Right lobe of liver (tissue), 6 donors: ENCODE results near the gene NFYC. TPM values are rescaled to one million over a fixed set of nuclear protein-coding genes. Genes with fewer than 3 reads are reported as not detected.

Source experiments
- ATAC-seq, 4 donors: fragments of 200-7000 bp; cut with Tn5 transposase; one replicate each; pipeline ENCODE4 v1.9.1; 2020; ENCODE audit warnings: mild to moderate bottlenecking in 4 of 4, moderate library complexity in 4 of 4
- DNase-seq, 3 donors: peaks; one replicate each; pipeline ENCODE4 v3.0.0-alpha.2; 2020
- H3K27ac ChIP-seq, 3 donors: fragments of 200-600 bp; one replicate each; pipeline ENCODE4 v1.8.0; 2022
- H3K27me3 ChIP-seq, 2 donors: fragments of 200-600 bp; one replicate each; pipeline ENCODE4 v1.8.0; 2022
- H3K36me3 ChIP-seq, 4 donors: fragments of 200-600 bp; sonication (generic) in 1 of 4; one replicate each; pipeline versions ENCODE4 v1.5.1 to v1.8.0; 2017 to 2022; ENCODE audit warnings: control low read depth in 1 of 4
- H3K4me1 ChIP-seq, 4 donors: fragments of 200-600 bp; sonication (generic) in 1 of 4; one replicate each; pipeline versions ENCODE4 v1.5.1 to v1.8.0; 2017 to 2022; ENCODE audit warnings: control low read depth in 1 of 4
- H3K4me3 ChIP-seq, 3 donors: fragments of 200-600 bp; one replicate each; pipeline ENCODE4 v1.8.0; 2022
- H3K9me3 ChIP-seq, 4 donors: fragments of 200-600 bp; sonication (generic) in 1 of 4; one replicate each; pipeline versions ENCODE4 v1.5.1 to v1.8.0; 2017 to 2022; ENCODE audit warnings: control low read depth in 1 of 4
- POLR2A ChIP-seq: fragments of 450-650 bp; IDR thresholded peaks from one replicate; pipeline ENCODE4 v1.6.1; 2017; ENCODE audit warnings: antibody characterized with exemption, mild to moderate bottlenecking
- WGBS: methylation state at CpG from one replicate; pipeline ENCODE4 v1.1.6; 2018; ENCODE audit warnings: low coverage, low lambda C conversion rate; ENCODE audit not compliant: insufficient coverage; ENCODE audit errors: missing lambda C conversion rate; 5-methylcytosine and 5-hydroxymethylcytosine counted together
- intact Hi-C, 2 donors: fragments of 100-400 bp; cut with DNase I; formaldehyde crosslinking; loops; one replicate each; pipeline versions ENCODE4 v1.11.2 to v1.14.1; 2022
- total RNA-seq, 6 experiments: library from RNA; depleted of rRNA in 2 of 6; stranded (reverse); fragments of >200 nt in 2 of 6; fragmentation: NEBNext Ultra II Directional in 3 of 6; extraction: Animal tissue kit (Norgen Biotek cat#: 25700) in 3 of 6; gene quantifications; one replicate each; pipeline versions ENCODE4 v1.1.0 to v1.2.4, GENCODE V29; 2016 to 2023
- TF ChIP-seq, protein P1 (sequence below), 4 donors: fragments of 200-600 bp in 3 of 4; fragments of 450-650 bp in 1 of 4; IDR thresholded peaks; one replicate each; pipeline versions ENCODE4 v1.5.1 to v1.8.0; 2016 to 2022; ENCODE audit warnings: antibody characterized with exemption in 4 of 4, mild to moderate bottlenecking in 2 of 4
- donor health status: DM: no; HTN: yes; CAD: no.
- donor health status: DM: no; HTN: no; CAD: no.
- donor health status: DM: no; HTN: no; CAD: no.
- donor health status: DM: no; HTN: yes; CAD: no.
- donor health status: DM: no; HTN: yes; CAD: no.

Gene NFYC
- total RNA-seq, 6 experiments from 2014 or later: 21.9 to 36.1 (median 28.1) TPM

DNA sequence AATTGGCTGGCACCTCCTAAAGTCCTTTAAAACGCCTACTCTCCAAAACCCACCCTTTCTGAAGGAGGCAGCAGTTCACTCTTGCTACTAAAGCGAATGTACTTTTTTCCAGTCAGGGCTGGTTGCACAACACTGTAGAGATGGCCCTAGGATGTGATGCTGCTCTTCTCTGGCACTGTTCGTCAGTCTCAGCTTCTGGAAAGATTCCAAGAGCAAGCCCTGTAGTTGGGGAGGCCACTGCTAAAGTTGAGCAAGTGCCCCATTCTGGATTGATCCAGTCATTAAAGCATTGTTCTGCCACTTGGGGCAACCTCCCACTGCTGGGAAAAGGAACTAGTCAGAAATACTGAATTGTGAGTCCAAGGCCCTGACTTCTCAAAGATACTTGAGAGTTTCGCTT lies 63.6 kb downstream of the NFYC start:
- intact Hi-C loops: no loop called here
- H3K4me1 ChIP-seq: peaks cover 0 to 66% (median 26%) of the 10 kb centered on the region in 4 donors
- no peak for TF ChIP-seq POLR2A
- TF ChIP-seq, protein P1, sequence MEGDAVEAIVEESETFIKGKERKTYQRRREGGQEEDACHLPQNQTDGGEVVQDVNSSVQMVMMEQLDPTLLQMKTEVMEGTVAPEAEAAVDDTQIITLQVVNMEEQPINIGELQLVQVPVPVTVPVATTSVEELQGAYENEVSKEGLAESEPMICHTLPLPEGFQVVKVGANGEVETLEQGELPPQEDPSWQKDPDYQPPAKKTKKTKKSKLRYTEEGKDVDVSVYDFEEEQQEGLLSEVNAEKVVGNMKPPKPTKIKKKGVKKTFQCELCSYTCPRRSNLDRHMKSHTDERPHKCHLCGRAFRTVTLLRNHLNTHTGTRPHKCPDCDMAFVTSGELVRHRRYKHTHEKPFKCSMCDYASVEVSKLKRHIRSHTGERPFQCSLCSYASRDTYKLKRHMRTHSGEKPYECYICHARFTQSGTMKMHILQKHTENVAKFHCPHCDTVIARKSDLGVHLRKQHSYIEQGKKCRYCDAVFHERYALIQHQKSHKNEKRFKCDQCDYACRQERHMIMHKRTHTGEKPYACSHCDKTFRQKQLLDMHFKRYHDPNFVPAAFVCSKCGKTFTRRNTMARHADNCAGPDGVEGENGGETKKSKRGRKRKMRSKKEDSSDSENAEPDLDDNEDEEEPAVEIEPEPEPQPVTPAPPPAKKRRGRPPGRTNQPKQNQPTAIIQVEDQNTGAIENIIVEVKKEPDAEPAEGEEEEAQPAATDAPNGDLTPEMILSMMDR (IDR thresholded peaks at IDR 0.05): peak in 1 of 4 donors; percentile 17
- no peaks in the 10 kb centered on the region for H3K9me3 ChIP-seq
- no peaks in the 10 kb centered on the region for H3K27me3 ChIP-seq
- peaks cover 4 to 57% (median 16%) of the 10 kb centered on the region in 4 donors for H3K36me3 ChIP-seq
- peak overlapping the region; percentile 14 to 92 (median 66) for H3K27ac ChIP-seq
- WGBS: 22% methylated on average over 2 of the region's 4 CpGs
- DNase-seq (peak; percentile 30 to 85 (median 62)), ATAC-seq (peak; percentile 72 to 78 (median 74))
- H3K4me3 ChIP-seq: no peak overlapping the region

DNA sequence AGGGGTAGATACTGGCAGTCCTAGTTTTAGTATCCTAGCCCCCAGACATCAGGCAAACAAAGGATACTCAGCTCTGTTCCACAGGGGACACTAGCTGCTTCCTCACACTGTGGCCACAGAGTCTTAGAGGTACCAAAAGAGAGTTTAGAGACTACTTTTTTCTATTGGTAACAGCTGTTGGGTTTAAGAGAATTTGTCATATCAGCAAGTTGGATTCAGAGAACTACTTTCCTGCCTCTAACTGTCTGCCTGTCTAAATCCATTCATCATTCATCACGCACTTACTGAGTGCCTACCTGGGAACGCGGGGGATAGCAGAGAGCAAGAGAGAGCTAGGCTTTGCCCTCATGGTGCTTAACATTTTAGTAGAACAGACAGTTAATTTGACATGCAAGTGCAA lies 65.0 kb downstream of the NFYC start:
- intact Hi-C loops: no loop called here
- 100% methylated on average over 3 of the region's 3 CpGs for WGBS
- Histone ChIP-seq H3K9me3 (no peaks in the 10 kb centered on the region), H3K4me1 (peaks cover 0 to 67% (median 22%) of the 10 kb centered on the region in 4 donors), H3K27ac (peak overlapping the region in 2 of 3 donors; percentile 66 to 92), H3K36me3 (peaks cover 4 to 66% (median 16%) of the 10 kb centered on the region in 4 donors), H3K4me3 (no peak overlapping the region), H3K27me3 (no peaks in the 10 kb centered on the region)
- TF ChIP-seq, protein P1 (IDR thresholded peaks at IDR 0.05): no peak
- TF ChIP-seq POLR2A: no peak
- ATAC-seq (no peak), DNase-seq (no peak)

DNA sequence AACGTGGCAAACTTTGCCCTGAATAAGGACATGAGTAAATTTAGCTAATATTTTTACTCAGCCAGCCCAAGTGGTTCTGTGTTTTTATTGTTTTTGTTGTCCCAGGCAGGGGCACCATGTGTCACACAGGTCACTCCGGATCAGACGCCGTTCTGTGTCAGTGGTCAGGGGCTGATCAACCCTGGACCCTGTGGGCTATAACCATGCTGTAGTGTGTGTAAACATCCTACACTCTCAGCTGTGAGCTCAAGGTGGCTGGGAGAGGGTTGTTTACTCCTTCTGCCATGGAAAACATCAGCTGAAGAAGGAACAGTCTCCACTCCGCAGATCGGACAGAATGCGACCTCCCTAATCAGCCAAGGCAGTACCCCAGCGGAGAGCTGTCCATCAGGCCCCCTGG lies 65.6 kb downstream of the NFYC start:
- H3K9me3 ChIP-seq: no peaks in the 10 kb centered on the region
- H3K4me1 ChIP-seq: peaks cover 0 to 69% (median 23%) of the 10 kb centered on the region in 4 donors
- WGBS: 64% methylated on average over 8 of the region's 8 CpGs
- no peak overlapping the region for H3K4me3 ChIP-seq
- TF ChIP-seq, protein P1 (IDR thresholded peaks at IDR 0.05): no peak
- no peak for TF ChIP-seq POLR2A
- no peak for DNase-seq
- H3K27me3 ChIP-seq: no peaks in the 10 kb centered on the region
- peak overlapping the region in 2 of 3 donors; percentile 66 to 92 for H3K27ac ChIP-seq
- intact Hi-C loops: no loop called here
- ATAC-seq: no peak
- peaks cover 4 to 66% (median 16%) of the 10 kb centered on the region in 4 donors for H3K36me3 ChIP-seq

DNA sequence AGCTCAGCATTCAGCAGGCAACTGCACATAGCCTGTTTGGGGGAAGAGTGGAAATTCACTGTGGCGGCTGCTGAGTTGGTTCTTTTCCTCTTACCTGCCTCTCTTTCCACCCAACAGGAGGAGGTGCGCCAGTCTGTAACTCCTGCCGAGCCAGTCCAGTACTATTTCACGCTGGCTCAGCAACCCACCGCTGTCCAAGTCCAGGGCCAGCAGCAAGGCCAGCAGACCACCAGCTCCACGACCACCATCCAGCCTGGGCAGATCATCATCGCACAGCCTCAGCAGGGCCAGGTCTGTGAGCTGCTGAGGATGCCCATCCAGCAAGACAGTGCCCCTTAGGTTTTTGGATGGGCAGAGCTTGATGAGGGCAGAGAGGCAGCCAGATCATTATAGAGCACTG lies 66.5 kb downstream of the NFYC start:
- Histone ChIP-seq H3K27me3 (no peaks in the 10 kb centered on the region), H3K36me3 (peaks cover 4 to 69% (median 16%) of the 10 kb centered on the region in 4 donors), H3K9me3 (no peaks in the 10 kb centered on the region), H3K4me1 (peaks cover 0 to 75% (median 26%) of the 10 kb centered on the region in 4 donors), H3K4me3 (no peak overlapping the region), H3K27ac (peak overlapping the region; percentile 20 to 92 (median 66))
- ATAC-seq (peak in 2 of 4 donors; percentile 5 to 16), DNase-seq (no peak)
- TF ChIP-seq, protein P1 (IDR thresholded peaks at IDR 0.05): no peak
- TF ChIP-seq POLR2A: no peak
- WGBS: 15% methylated on average over 6 of the region's 7 CpGs
- intact Hi-C loops: no loop called here
